IMR-90 (cell line): ENCODE measurements around the gene TGFBI. TPM values are rescaled to one million over a fixed set of nuclear protein-coding genes. Genes with fewer than 3 reads are reported as not detected.
A peak's percentile ranks its signal among the peaks of the same experiment; 100 is the strongest.

Source experiments
- ATAC-seq: fragments of 200-7000 bp; cut with Tn5 transposase; 2 replicates; pipeline ENCODE4 v1.9.1; 2020; ENCODE audit warnings: low read depth, mild to moderate bottlenecking, moderate library complexity
- BruUV-seq: library from RNA; stranded (reverse); fragments of 400-500 nt; replicated peaks from 2 replicates; lab custom pipeline; 2021; lab: Mats Ljungman, UMichigan
- CTCF ChIA-PET: fragments of 300-600 bp; formaldehyde crosslinking; extraction: SDS; loops from one replicate; lab custom pipeline; 2021; ENCODE audit warnings: antibody characterized with exemption; lab: Yijun Ruan, JAX
- POLR2A ChIA-PET: fragments of 300-600 bp; sonication (Branson Sonifier 250); formaldehyde crosslinking; loops from one replicate; lab custom pipeline; 2022; ENCODE audit warnings: antibody characterized with exemption; ENCODE audit not compliant: unreplicated experiment; lab: Charles Lee
- DNase-seq: peaks from one replicate; pipeline ENCODE4 v3.0.0; 2013
- H2AFZ ChIP-seq: replicated peaks from 2 replicates; pipeline ENCODE3; 2013; ENCODE audit warnings: low read length, mild to moderate bottlenecking; ENCODE audit not compliant: poor library complexity
- H2AK5ac ChIP-seq: 2 replicates; pipeline ENCODE4 v1.6.1; 2013; ENCODE audit warnings: low read depth, low read length, inconsistent platforms
- H2AK9ac ChIP-seq: replicated peaks from 2 replicates; pipeline ENCODE3; 2013; ENCODE audit warnings: mild to moderate bottlenecking, low read depth, low read length, moderate library complexity; ENCODE audit not compliant: poor library complexity
- H2BK120ac ChIP-seq: 2 replicates; pipeline ENCODE4 v1.6.1; 2013; ENCODE audit warnings: low read depth, low read length, inconsistent platforms
- H2BK15ac ChIP-seq: 3 replicates; pipeline ENCODE4 v1.6.1; 2013; ENCODE audit warnings: low read depth, low read length, inconsistent platforms
- H2BK20ac ChIP-seq: 2 replicates; pipeline ENCODE4 v1.6.1; 2013; ENCODE audit warnings: low read depth, mild to moderate bottlenecking, inconsistent platforms, low read length, moderate library complexity
- H2BK5ac ChIP-seq: 2 replicates; pipeline ENCODE4 v1.6.1; 2013; ENCODE audit warnings: mild to moderate bottlenecking, low read depth, low read length, inconsistent platforms; ENCODE audit not compliant: poor library complexity, severe bottlenecking
- H3K14ac ChIP-seq: replicated peaks from 2 replicates; pipeline ENCODE4 v1.6.1; 2013; ENCODE audit warnings: low read depth, low read length, inconsistent platforms
- H3K18ac ChIP-seq: 2 replicates; pipeline ENCODE4 v1.6.1; 2013; ENCODE audit warnings: low read depth, low read length, control low read depth
- H3K23ac ChIP-seq: 2 replicates; pipeline ENCODE4 v1.6.1; 2013; ENCODE audit warnings: low read depth, low read length, inconsistent platforms
- H3K27ac ChIP-seq: 2 replicates; pipeline ENCODE4 v1.5.1; 2013; ENCODE audit warnings: mild to moderate bottlenecking, control low read depth, low read length; ENCODE audit not compliant: insufficient read depth
- H3K27me3 ChIP-seq: 2 replicates; pipeline ENCODE4 v1.6.1; 2013; ENCODE audit warnings: low read length; ENCODE audit not compliant: control insufficient read depth, insufficient read depth
- H3K36me3 ChIP-seq: 2 replicates; pipeline ENCODE4 v1.6.1; 2013; ENCODE audit warnings: low read length, mixed read lengths; ENCODE audit not compliant: control insufficient read depth, insufficient read depth
- H3K4ac ChIP-seq: 2 replicates; pipeline ENCODE4 v1.6.1; 2013; ENCODE audit warnings: low read depth, low read length, inconsistent platforms
- H3K4me1 ChIP-seq: 2 replicates; pipeline ENCODE4 v1.6.1; 2013; ENCODE audit warnings: low read length, mixed read lengths; ENCODE audit not compliant: control insufficient read depth, insufficient read depth
- H3K4me2 ChIP-seq: 2 replicates; pipeline ENCODE4 v1.6.1; 2013; ENCODE audit warnings: low read depth, mild to moderate bottlenecking, control low read depth, low read length, moderate library complexity
- H3K4me3 ChIP-seq: 2 replicates; pipeline ENCODE4 v1.5.1; 2013; ENCODE audit warnings: low read depth, mild to moderate bottlenecking, control low read depth, low read length, moderate library complexity; ENCODE audit not compliant: insufficient read depth
- H3K56ac ChIP-seq: 2 replicates; pipeline ENCODE4 v1.6.1; 2013; ENCODE audit warnings: low read length, inconsistent platforms; ENCODE audit not compliant: insufficient read depth; ENCODE audit errors: extremely low read depth
- H3K79me1 ChIP-seq, 2 experiments: 2 replicates each; pipeline ENCODE4 v1.6.1; 2013; ENCODE audit warnings: low read length in 2 of 2, inconsistent platforms in 1 of 2, low read depth in 1 of 2
- H3K9ac ChIP-seq: 2 replicates; pipeline ENCODE4 v1.6.1; 2013; ENCODE audit warnings: low read depth, low read length, control low read depth
- H3K9me1 ChIP-seq: 2 replicates; pipeline ENCODE4 v1.6.1; 2013; ENCODE audit warnings: low read length, inconsistent platforms; ENCODE audit not compliant: insufficient read depth
- H3K9me3 ChIP-seq: 2 replicates; pipeline ENCODE4 v1.6.1; 2013; ENCODE audit warnings: low read length; ENCODE audit not compliant: control insufficient read depth, insufficient read depth
- H4K20me1 ChIP-seq: 2 replicates; pipeline ENCODE4 v1.6.1; 2013; ENCODE audit warnings: low read length, inconsistent platforms; ENCODE audit not compliant: insufficient read depth
- H4K5ac ChIP-seq: 2 replicates; pipeline ENCODE4 v1.6.1; 2013; ENCODE audit warnings: mild to moderate bottlenecking, low read depth, low read length, control low read depth
- H4K8ac ChIP-seq, 2 experiments: 2 replicates each; pipeline ENCODE4 v1.6.1; 2013; ENCODE audit warnings: low read depth in 2 of 2, low read length in 2 of 2, control low read depth in 1 of 2, inconsistent platforms in 1 of 2
- H4K91ac ChIP-seq: 2 replicates; pipeline ENCODE4 v1.6.1; 2013; ENCODE audit warnings: low read depth, low read length, inconsistent platforms; ENCODE audit not compliant: insufficient read depth
- BHLHE40 ChIP-seq: fragments of 150-350 bp; IDR thresholded peaks from 2 replicates; pipeline ENCODE4 v1.6.1; 2016; ENCODE audit warnings: mild to moderate bottlenecking, low read depth, low read length
- CEBPB ChIP-seq: IDR thresholded peaks from 2 replicates; pipeline ENCODE4 v1.6.1; 2012; ENCODE audit warnings: low read depth, low read length, improper control_type of control experiment
- MXI1 ChIP-seq: IDR thresholded peaks from 2 replicates; pipeline ENCODE4 v1.6.1; 2012; ENCODE audit warnings: low read depth, mild to moderate bottlenecking, low read length, moderate library complexity, borderline replicate concordance
- NFE2L2 ChIP-seq: fragments of 150-350 bp; IDR thresholded peaks from 2 replicates; pipeline ENCODE4 v1.6.1; 2016; ENCODE audit warnings: low read depth, mild to moderate bottlenecking, low read length
- POLR2A ChIP-seq: IDR thresholded peaks from 2 replicates; pipeline ENCODE4 v1.6.1; 2012; ENCODE audit warnings: mild to moderate bottlenecking, low read depth, low read length
- WGBS, 2 experiments: methylation state at CpG; one replicate each; pipeline versions ENCODE4 v1.1.5 to v1.1.7; 2013; ENCODE audit warnings: missing lambda C conversion rate in 2 of 2; ENCODE audit not compliant: insufficient read length in 1 of 2; ENCODE audit errors: extremely low coverage in 2 of 2; 5-methylcytosine and 5-hydroxymethylcytosine counted together
- dilution Hi-C: fragments of 300-500 bp; cut with HindIII; formaldehyde crosslinking; loops from one replicate; pipeline ENCODE4 v1.14.3; 2018; ENCODE audit warnings: low sequenced_read_pairs; ENCODE audit not compliant: unreplicated experiment
- in situ Hi-C: fragments of 300-500 bp; cut with MboI; formaldehyde crosslinking; loops from 3 replicates; pipeline ENCODE4 v1.14.3; 2019; ENCODE audit warnings: low sequenced_read_pairs, inconsistent platforms, mixed read lengths
- intact Hi-C: fragments of 100-400 bp; cut with micrococcal nuclease; formaldehyde crosslinking; loops from 2 replicates; pipeline ENCODE4 v1.10.0; 2022
- polyA plus RNA-seq, 3 experiments: library from polyadenylated mRNA; depleted of rRNA; stranded (reverse); fragments of >200 nt; gene quantifications; 2 replicates each; pipeline ENCODE4 v1.2.3, GENCODE V29; 2012; ENCODE audit warnings: low replicate concordance in 1 of 3
- total RNA-seq: library from RNA; depleted of rRNA; stranded (reverse); fragments of >200 nt; gene quantifications from 2 replicates; pipeline ENCODE4 v1.2.3, GENCODE V29; 2012

The TGFBI gene
- total and polyA plus RNA-seq, 2 of the 4 experiments (the other 2 are of a cell fraction), result 618 to 1,551 TPM

- CTCF ChIA-PET, result interaction anchor here (1.0 kb wide), 1 partner anchor 13 kb away, joined by 5 read pairs; no protein-coding TSS in a partner anchor
- WGBS, 2 experiments, result no CpG with 5 or more reads among the region's 2 CpGs
- peak overlapping the region; percentile 98 for H3K4me2 ChIP-seq
Observed at GRCh38 chr5:136032564-136032963, 3.8 kb downstream of the TGFBI start.

More at GRCh38 chr5:136032564-136032963, 3.8 kb downstream of the TGFBI start:
- ATAC-seq, result peak; percentile 25
- no peak overlapping the region for H2AK9ac ChIP-seq
- H3K9me3 ChIP-seq, result peaks cover 2% of the 10 kb centered on the region; the same call in 1 of the 2 replicates
- peak overlapping the region; percentile 98 for H3K23ac ChIP-seq
- no TSS peak for BruUV-seq
- POLR2A ChIA-PET, result interaction anchor here (1.1 kb wide), 1 partner anchor 22 kb away, joined by 4 read pairs; no protein-coding TSS in a partner anchor
- intact Hi-C loops, result loop anchor here (2.0 kb wide), 1 partner anchor 26 kb away; no protein-coding TSS in a partner anchor
- peaks cover 47% of the 10 kb centered on the region for H4K20me1 ChIP-seq
- peak overlapping the region; percentile 62 for H2BK120ac ChIP-seq
- H3K27ac ChIP-seq, result peak overlapping the region; percentile 68
- peak overlapping the region; percentile 97 for H3K14ac ChIP-seq
- H3K36me3 ChIP-seq, result peaks cover 69% of the 10 kb centered on the region
- peaks cover 27% of the 10 kb centered on the region for H3K4me1 ChIP-seq
- peaks cover 33% of the 10 kb centered on the region for H3K9me1 ChIP-seq
- peaks cover 36 to 93% of the 10 kb centered on the region in 2 experiments for H3K79me1 ChIP-seq
- peak overlapping the region; percentile 69 for H4K5ac ChIP-seq
- dilution Hi-C loops, result no loop called here
- H4K91ac ChIP-seq, result peak overlapping the region; percentile 47; the same call in 1 of the 2 replicates
- H3K4ac ChIP-seq, result peak overlapping the region; percentile 85
- H3K4me3 ChIP-seq, result no peak overlapping the region
- in situ Hi-C loops, result no loop called here
- peak; percentile 86 for DNase-seq
- H4K8ac ChIP-seq, result peak overlapping the region; percentile 30 to 71; a peak in 3 of 4 replicates
- peak overlapping the region; percentile 79 for H2AK5ac ChIP-seq
- peak overlapping the region; percentile 62 for H3K18ac ChIP-seq
- 0 out of 3 replicates have a peak overlapping the region, but pooled peaks have one; percentile 13 for H2BK15ac ChIP-seq
- H2AFZ ChIP-seq, result no peak overlapping the region
- no peak overlapping the region for H3K56ac ChIP-seq
- TF ChIP-seq BHLHE40 (peak; percentile 40; the same call in 1 of the 2 replicates), MXI1 (peak; percentile 86; the same call in 1 of the 2 replicates), NFE2L2 (no peak), POLR2A (0 out of 2 replicates have a peak, but pooled peaks have one; percentile 16), CEBPB (peak; percentile 67)
- peak overlapping the region; percentile 61 for H2BK20ac ChIP-seq
- peak overlapping the region; percentile 88 for H2BK5ac ChIP-seq
- no peaks in the 10 kb centered on the region for H3K27me3 ChIP-seq
- peak overlapping the region; percentile 34; the same call in 1 of the 2 replicates for H3K9ac ChIP-seq
